Stimulated activated naive B cell treated with anti-CD40 and anti-IgM and Interleukin-4, amounts not matched to agents 10 μg/mL and 1 μg/mL and 100 μg/mL, for 72 hours (primary cell): Measurements from ENCODE around the gene OR2A25.

Experiments
- ATAC-seq, 2 donors: fragments of 150-1000 bp; cut with Tn5 transposase; replicated peaks; 2 replicates each; pipeline ENCODE4 v1.10.0; 2021; ENCODE audit warnings: moderate library complexity in 1 of 2
- DNase-seq: peaks from one replicate; pipeline ENCODE4 v3.0.0; 2021
- H3K27ac Mint-ChIP-seq: one replicate; pipeline ENCODE4 v1.8.0; 2022; ENCODE audit warnings: mild to moderate bottlenecking, mixed read lengths
- H3K27me3 Mint-ChIP-seq, 2 donors: one replicate each; pipeline ENCODE4 v1.8.0; 2022; ENCODE audit warnings: mixed read lengths in 2 of 2
- H3K36me3 Mint-ChIP-seq, 2 donors: one replicate each; pipeline ENCODE4 v1.8.0; 2022; ENCODE audit warnings: mixed read lengths in 2 of 2, mild to moderate bottlenecking in 1 of 2
- H3K4me1 Mint-ChIP-seq, 2 donors: one replicate each; pipeline ENCODE4 v1.8.0; 2022; ENCODE audit warnings: mixed read lengths in 2 of 2, mild to moderate bottlenecking in 1 of 2
- H3K4me3 Mint-ChIP-seq, 2 donors: one replicate each; pipeline ENCODE4 v1.8.0; 2022; ENCODE audit warnings: mild to moderate bottlenecking in 2 of 2, mixed read lengths in 2 of 2, moderate library complexity in 1 of 2
- H3K9me3 Mint-ChIP-seq, 2 donors: one replicate each; pipeline ENCODE4 v1.8.0; 2022; ENCODE audit warnings: mixed read lengths in 2 of 2, mild to moderate bottlenecking in 1 of 2

OR2A25 gene, protein sequence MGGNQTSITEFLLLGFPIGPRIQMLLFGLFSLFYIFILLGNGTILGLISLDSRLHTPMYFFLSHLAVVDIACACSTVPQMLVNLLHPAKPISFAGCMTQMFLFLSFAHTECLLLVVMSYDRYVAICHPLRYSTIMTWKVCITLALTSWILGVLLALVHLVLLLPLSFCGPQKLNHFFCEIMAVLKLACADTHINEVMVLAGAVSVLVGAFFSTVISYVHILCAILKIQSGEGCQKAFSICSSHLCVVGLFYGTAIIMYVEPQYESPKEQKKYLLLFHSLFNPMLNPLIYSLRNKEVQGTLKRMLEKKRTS

DNA sequence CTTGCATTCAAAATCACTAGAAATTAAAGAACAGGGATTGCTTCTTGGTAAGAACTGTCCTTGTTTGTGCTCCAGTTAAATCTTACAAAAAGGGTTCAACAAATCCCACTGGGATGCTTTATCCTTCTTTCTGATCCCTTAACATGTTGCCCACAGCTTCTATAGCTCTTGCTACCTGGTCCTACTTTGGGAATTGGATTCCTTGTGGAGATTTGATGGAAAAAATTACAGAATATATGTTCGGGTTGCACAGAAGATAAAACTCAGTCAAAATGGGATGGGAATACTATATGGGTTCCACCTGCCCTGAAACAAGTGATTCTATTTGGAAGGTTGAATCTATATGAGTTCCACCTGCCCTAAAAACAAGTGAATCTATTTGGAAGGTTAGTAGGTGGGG lies at the start of gene OR2A25:
OR2A25 (plus strand) TSS at position 301 of the 400 bp plus-strand sequence. CDS start 4,409 bp downstream, outside the sequence.
- DNase-seq (no peak), ATAC-seq (no peak)
- H3K27me3 Mint-ChIP-seq, result peaks cover 3 to 6% of the 10 kb centered on the region in 2 donors

DNA sequence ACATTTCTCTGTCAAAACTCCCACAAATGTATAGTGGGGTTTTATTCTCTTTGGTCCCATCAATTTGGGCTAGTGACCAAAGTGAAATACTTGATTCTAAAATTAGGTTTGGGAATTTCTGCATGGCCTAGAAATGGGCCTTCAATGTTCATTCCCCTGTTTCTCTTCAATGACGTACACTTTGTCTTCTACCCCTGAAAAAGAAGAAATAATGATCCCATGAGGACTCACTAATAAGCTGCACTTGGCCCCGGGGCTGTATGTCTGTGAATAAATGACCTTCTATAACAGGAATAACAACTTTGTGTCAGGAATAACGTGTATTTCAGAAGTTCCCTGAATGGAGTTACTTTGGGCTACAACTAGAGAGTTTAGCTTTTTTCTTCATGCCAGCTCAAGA lies 49.3 kb upstream of the OR2A25 start:
- no peaks in the 10 kb centered on the region for H3K4me1 Mint-ChIP-seq
- H3K27ac Mint-ChIP-seq, result no peak overlapping the region
- H3K4me3 Mint-ChIP-seq, result no peak overlapping the region
- H3K36me3 Mint-ChIP-seq, result no peaks in the 10 kb centered on the region
- no peak for DNase-seq
- no peak for ATAC-seq
- H3K9me3 Mint-ChIP-seq, result peaks cover 3 to 4% of the 10 kb centered on the region in 2 donors
- H3K27me3 Mint-ChIP-seq, result peaks cover 0 to 5% of the 10 kb centered on the region in 2 donors

More for the DNA sequence above, at the start of gene OR2A25:
- Mint-ChIP-seq H3K36me3 (no peaks in the 10 kb centered on the region), H3K4me1 (no peaks in the 10 kb centered on the region), H3K27ac (no peak within 1 kb of the TSS), H3K4me3 (no peak within 1 kb of the TSS), H3K9me3 (peaks cover 5 to 6% of the 10 kb centered on the region in 2 donors)

DNA sequence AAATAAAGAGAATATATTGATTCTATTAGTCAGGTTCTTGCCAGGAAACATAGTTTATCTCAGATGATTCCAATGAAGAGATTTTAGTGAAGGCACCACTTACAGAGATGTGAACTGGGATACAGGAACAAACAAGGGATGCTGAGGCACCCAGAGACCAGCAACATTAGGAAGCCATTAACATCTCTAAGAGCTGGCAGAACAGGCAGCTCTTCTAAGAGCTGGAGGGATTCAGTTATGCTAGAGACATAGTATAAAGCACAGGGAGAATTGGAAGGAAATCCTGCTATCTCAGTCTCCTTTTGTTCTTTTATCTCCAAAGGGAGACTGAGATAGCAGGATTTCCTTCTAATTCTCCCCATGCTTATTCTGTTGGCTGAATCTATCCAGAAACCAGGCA lies 47.4 kb upstream of the OR2A25 start:
- H3K4me3 Mint-ChIP-seq, result no peak overlapping the region
- ATAC-seq, result no peak
- no peak overlapping the region for H3K27ac Mint-ChIP-seq
- no peaks in the 10 kb centered on the region for H3K4me1 Mint-ChIP-seq
- no peak for DNase-seq
- H3K36me3 Mint-ChIP-seq, result no peaks in the 10 kb centered on the region
- peaks cover 0 to 5% of the 10 kb centered on the region in 2 donors for H3K27me3 Mint-ChIP-seq
- H3K9me3 Mint-ChIP-seq, result peaks cover 3% of the 10 kb centered on the region in 2 donors

DNA sequence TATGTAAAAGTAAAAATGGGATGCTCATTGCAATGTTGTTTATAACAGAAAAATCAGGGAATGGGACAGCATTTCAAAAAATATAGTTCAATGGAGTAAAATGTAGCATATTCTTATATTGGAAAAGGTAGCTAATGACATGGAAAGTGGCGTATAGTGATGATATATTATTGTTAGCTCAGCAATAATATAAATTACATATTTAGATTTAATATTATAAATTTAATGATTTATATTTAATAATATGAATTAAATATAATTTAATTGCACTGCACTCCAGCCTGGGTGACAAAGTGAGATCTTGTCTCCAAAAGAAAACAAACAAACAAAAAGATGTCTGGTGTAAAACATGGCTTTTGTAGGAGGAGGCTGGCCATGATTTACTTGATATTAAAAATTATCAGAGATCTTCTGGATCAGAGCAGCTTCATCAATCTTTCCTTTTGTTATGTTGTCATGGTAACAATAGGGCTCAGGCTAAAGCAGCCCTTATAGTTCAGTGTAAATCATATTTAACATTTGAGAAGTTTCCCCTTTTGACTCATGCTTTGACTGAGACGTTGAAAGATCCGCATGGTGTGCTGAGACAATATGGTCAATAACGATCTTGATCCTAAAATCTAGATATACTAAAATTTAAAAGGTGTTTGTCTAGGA lies 46.3 kb upstream of the OR2A25 start:
- Mint-ChIP-seq H3K27me3 (peaks cover 0 to 5% of the 10 kb centered on the region in 2 donors), H3K4me1 (peaks cover 0 to 2% of the 10 kb centered on the region in 2 donors), H3K27ac (no peak overlapping the region), H3K36me3 (no peaks in the 10 kb centered on the region), H3K4me3 (no peak overlapping the region), H3K9me3 (peaks cover 3% of the 10 kb centered on the region in 2 donors)
- ATAC-seq (no peak), DNase-seq (no peak)

DNA sequence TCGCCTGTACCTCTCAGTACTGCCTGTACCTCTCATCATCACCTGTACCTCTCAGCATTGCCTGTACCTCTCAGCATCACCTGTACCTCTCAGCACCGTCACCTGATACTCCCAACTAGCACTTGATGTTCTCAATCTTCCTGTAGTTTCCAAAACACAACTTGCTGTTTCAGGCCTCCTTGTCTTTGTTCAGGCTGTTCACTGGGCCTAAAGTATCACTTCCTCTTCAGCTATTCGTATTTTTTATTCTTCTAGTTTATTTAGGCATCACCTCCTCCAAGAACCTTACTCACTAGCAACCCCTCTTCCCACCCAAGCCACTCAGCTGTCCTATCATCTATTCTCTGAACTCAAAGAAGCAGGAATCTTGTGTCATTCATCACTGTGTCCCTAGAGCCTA lies 45.4 kb upstream of the OR2A25 start:
- Mint-ChIP-seq H3K36me3 (no peaks in the 10 kb centered on the region), H3K27me3 (peaks cover 0 to 1% of the 10 kb centered on the region in 2 donors), H3K27ac (no peak overlapping the region), H3K4me1 (peaks cover 0 to 2% of the 10 kb centered on the region in 2 donors), H3K4me3 (no peak overlapping the region), H3K9me3 (no peaks in the 10 kb centered on the region)
- DNase-seq (no peak), ATAC-seq (peak; percentile 67 to 70)

DNA sequence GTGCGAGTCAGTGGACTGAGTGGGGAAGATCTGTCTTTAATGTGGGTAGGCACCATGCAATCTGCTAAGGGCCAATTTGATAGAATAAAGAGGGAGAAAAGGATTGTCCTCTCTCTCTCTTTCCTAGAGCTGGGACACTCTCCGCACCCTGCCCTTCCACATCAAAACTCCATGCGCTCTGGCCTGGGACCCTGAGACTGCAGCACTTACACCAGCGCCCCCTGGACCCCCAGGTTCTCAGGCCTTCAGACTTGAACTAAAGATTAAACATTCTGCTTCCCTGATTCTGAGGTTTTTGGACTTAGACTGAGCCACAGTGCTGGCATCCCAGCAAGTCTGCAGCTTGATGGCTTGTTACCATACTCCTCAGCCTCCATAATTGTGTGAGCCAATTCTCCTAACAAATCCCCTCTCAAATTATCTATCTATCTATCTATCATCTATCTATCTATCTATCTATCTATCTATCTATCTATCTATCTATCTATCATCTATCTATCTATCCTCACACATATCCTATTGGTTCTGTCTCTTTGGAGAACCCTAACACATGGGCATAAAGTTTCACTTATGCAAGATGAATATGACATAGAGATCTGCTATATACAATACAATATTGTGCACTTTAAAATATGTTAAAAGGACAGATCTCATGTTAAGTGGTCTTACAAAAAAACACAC lies 43.3 kb upstream of the OR2A25 start:
- peaks cover 0 to 2% of the 10 kb centered on the region in 2 donors for H3K4me1 Mint-ChIP-seq

DNA sequence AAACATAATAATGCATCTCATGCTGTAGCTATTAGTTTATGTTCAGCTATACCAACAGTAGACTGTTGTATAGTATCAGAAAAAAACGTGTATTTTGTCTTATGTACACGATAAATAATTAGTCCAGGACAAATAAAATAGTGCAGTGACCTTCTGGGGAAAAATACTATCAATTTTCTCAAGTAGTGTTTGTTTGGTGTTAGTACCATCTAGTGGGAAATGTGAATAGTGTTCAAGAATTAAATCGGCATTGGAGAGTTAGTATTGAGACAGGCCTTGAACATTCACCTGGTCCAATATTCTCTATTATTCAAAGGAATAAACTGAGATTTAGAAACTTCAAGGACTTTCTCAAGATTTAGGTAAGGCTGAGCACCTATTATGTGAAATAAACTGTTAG lies 42.5 kb upstream of the OR2A25 start:
- ATAC-seq (no peak), DNase-seq (no peak)
- H3K4me1 Mint-ChIP-seq, result peaks cover 0 to 2% of the 10 kb centered on the region in 2 donors
- H3K27ac Mint-ChIP-seq, result no peak overlapping the region
- no peaks in the 10 kb centered on the region for H3K9me3 Mint-ChIP-seq
- no peak overlapping the region for H3K4me3 Mint-ChIP-seq
- no peaks in the 10 kb centered on the region for H3K36me3 Mint-ChIP-seq
- peaks cover 0 to 6% of the 10 kb centered on the region in 2 donors for H3K27me3 Mint-ChIP-seq

More for the DNA sequence above, 43.3 kb upstream of the OR2A25 start:
- DNase-seq, result no peak
- Mint-ChIP-seq H3K9me3 (no peaks in the 10 kb centered on the region), H3K4me3 (no peak overlapping the region), H3K27me3 (peaks cover 0 to 6% of the 10 kb centered on the region in 2 donors), H3K27ac (no peak overlapping the region), H3K36me3 (no peaks in the 10 kb centered on the region)
- no peak for ATAC-seq

DNA sequence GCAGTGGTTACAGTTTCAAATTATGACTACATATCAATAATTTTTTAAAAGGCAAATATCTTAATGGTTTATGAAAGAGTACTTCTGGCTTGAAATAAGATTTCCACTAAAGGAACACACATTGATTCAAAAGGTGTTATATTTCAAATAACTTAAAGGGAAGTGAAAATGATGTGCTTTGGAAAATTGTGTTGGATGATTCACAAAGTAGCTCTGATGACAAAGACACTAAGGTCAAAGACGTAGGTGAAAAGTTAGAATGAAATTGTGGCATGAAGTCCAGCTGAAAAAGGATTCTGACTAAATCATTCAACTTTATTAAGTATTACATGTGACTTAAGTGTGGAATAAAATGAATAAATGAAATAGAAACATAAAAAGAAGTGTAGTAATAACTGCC lies 41.6 kb upstream of the OR2A25 start:
- Mint-ChIP-seq H3K9me3 (no peaks in the 10 kb centered on the region), H3K4me1 (peaks cover 0 to 2% of the 10 kb centered on the region in 2 donors), H3K27ac (no peak overlapping the region), H3K27me3 (peaks cover 6% of the 10 kb centered on the region in 2 donors), H3K36me3 (no peaks in the 10 kb centered on the region), H3K4me3 (no peak overlapping the region)
- no peak for DNase-seq
- peak; percentile 56 to 74 for ATAC-seq

DNA sequence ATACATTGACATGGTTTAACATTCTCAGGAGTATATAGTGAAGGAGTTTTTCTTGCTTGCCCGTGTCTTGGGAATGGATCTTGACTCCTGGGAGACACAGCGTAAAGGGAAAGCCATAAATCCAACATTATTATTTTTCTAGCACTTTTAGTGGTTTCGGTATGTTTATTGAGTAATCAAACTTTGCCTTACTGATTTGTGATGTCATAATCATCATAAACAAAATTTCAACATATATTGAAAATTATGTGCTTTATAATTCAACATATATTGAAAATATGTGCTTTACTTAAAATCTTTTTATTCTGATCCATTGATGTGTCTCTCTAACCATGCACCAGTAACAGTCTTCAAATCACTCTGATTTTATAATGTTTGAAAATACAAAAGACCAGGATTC lies 41.1 kb upstream of the OR2A25 start:
- H3K27ac Mint-ChIP-seq, result no peak overlapping the region

DNA sequence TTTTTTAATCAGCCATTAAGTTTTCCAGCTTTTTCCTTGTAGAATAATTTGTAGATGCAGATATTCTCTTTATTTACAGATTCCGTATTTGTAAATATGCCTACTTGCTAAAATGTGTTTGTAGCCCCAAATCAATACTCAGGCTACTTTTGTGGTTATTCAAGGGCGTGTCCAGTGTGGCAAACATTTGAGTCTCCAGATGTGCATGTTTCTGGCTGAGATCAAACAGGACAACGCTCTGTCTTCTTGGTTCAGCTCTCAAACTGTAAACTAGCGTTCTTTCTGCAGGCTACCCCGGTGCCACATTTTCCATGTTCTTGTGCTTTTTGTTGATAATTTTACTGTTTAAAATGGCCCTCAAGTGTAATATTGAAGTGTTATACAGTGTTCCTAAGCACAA lies 37.1 kb upstream of the OR2A25 start:
- Mint-ChIP-seq H3K27ac (no peak overlapping the region), H3K36me3 (no peaks in the 10 kb centered on the region), H3K4me1 (peaks cover 0 to 1% of the 10 kb centered on the region in 2 donors), H3K9me3 (no peaks in the 10 kb centered on the region), H3K4me3 (no peak overlapping the region), H3K27me3 (peaks cover 8 to 11% of the 10 kb centered on the region in 2 donors)
- DNase-seq (no peak), ATAC-seq (no peak)

More for the DNA sequence above, 41.1 kb upstream of the OR2A25 start:
- Mint-ChIP-seq H3K36me3 (no peaks in the 10 kb centered on the region), H3K4me1 (peaks cover 0 to 2% of the 10 kb centered on the region in 2 donors), H3K27me3 (peaks cover 6 to 8% of the 10 kb centered on the region in 2 donors), H3K9me3 (no peaks in the 10 kb centered on the region), H3K4me3 (no peak overlapping the region)
- ATAC-seq (no peak), DNase-seq (no peak)

DNA sequence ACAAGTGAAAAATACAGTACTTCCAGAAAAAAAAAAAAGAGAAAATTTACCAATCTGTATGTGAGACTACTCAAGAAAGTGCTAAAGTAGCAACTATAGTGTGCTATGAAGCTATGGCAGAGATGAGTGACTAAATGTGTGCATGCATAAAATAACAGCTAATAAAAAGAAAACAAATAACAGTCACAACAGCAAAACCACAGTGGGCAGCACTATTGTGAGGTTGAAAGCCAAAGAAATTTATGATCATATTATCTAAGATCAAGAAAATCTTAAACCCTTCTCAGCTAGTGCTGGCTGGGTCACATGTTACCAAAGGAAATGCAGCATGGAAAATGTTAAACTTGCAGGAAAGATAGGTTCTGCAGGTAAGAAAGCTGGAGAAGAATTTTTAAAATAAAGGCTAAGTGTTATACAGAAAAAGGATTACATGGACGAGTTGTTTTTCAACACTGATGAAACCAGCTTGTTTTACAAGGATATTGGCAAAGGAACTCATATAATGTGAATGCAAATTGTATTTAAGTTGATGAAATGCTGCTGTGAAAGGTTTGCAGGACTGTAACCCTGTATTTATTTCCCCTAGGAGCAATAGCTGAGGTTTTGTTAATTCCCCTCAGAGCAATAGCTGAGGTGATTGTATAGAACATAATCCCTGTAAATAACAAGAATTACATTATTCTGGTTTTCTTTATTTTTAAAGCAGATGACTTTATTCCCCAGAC lies 36.5 kb upstream of the OR2A25 start:
- Mint-ChIP-seq H3K4me3 (no peak overlapping the region), H3K36me3 (no peaks in the 10 kb centered on the region), H3K27ac (no peak overlapping the region), H3K9me3 (no peaks in the 10 kb centered on the region), H3K27me3 (peaks cover 8 to 11% of the 10 kb centered on the region in 2 donors), H3K4me1 (no peaks in the 10 kb centered on the region)
- DNase-seq (no peak), ATAC-seq (no peak)

DNA sequence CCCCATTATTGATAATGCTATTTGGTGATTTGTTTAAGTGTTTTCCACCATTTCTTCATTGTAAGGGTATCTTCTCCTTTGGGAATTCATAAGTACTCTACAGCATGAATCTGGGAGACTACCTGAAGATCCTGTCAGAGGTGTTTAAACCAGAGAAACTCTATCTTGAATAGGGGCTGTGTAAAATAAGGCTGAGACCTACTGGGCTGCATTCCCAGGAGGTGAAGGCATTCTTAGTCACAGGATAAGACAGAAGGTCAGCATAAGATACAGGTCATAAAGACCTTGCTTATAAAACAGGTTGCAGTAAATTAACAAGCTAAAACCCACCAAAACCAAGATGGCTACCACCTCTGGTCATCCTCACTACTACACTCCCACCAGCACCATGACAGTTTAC lies 34.2 kb upstream of the OR2A25 start:
- H3K36me3 Mint-ChIP-seq, result no peaks in the 10 kb centered on the region
- peaks cover 7 to 8% of the 10 kb centered on the region in 2 donors for H3K27me3 Mint-ChIP-seq
- ATAC-seq (no peak), DNase-seq (no peak)
- no peaks in the 10 kb centered on the region for H3K9me3 Mint-ChIP-seq
- H3K4me3 Mint-ChIP-seq, result no peak overlapping the region
- no peaks in the 10 kb centered on the region for H3K4me1 Mint-ChIP-seq
- no peak overlapping the region for H3K27ac Mint-ChIP-seq

DNA sequence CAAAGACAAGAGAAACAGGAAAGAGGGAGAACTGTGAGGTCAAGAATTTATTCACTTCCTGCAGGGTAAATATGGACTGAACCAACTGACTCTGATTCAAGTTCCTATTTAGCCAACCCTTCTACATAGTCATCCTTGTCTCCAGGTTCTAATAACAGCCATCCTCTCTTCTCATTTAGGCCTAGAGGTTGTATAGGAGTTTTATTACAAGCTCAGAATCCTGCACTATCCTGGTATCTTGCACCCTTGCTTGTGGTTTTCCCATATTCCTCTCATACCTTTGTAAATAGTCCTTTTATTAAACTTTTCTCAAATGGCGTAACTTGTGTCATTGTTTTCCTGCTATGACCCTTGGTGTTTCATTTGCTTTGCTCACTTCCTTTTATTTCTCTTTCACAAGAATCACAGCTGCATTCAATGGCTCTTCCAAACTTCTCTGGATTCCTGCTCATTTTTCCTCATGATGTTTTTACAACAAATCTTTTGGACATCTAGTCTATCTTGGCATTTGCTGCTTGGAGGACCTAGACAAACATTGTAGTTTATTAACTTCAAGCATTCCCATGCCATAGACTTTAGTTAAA lies 33.2 kb upstream of the OR2A25 start:
- H3K27me3 Mint-ChIP-seq, result peaks cover 4 to 8% of the 10 kb centered on the region in 2 donors
- H3K4me3 Mint-ChIP-seq, result no peak overlapping the region
- DNase-seq (no peak), ATAC-seq (no peak)
- no peak overlapping the region for H3K27ac Mint-ChIP-seq
- H3K4me1 Mint-ChIP-seq, result no peaks in the 10 kb centered on the region
- no peaks in the 10 kb centered on the region for H3K9me3 Mint-ChIP-seq
- H3K36me3 Mint-ChIP-seq, result no peaks in the 10 kb centered on the region
